Measurements from ENCODE around the gene WWC2. TPM values are rescaled to one million over a fixed set of nuclear protein-coding genes. Genes with fewer than 3 reads are reported as not detected.
"Not testable (repeated sequence)": the region's sequence is repeated elsewhere in the genome, so short reads cannot be mapped to it uniquely, and the experiment has no call there.

The WWC2 gene
- total RNA-seq, 1 donor: 1.1 TPM

- DNase-seq (ENCODE audit: low read depth in 2 of 3, low spot score in 2 of 3): no peak
Observed at GRCh38 chr4:183139972-183140570, 41.0 kb downstream of the WWC2 start.

- no peak for DNase-seq (ENCODE audit: low read depth in 2 of 3, low spot score in 2 of 3)
Observed at GRCh38 chr4:183140911-183141320, 41.9 kb downstream of the WWC2 start.

- peak in 2 of 3 donors; percentile 4 to 19 for DNase-seq (ENCODE audit: low read depth in 2 of 3, low spot score in 2 of 3)
Observed at GRCh38 chr4:183141997-183142396, 42.9 kb downstream of the WWC2 start.

GRCh38 chr4:183142571-183143550 lies 43.8 kb downstream of the WWC2 start:
- peak in 2 of 3 donors; percentile 7 to 40 for DNase-seq (ENCODE audit: low read depth in 2 of 3, low spot score in 2 of 3)

GRCh38 chr4:183144787-183145186 lies 45.7 kb downstream of the WWC2 start:
- DNase-seq (ENCODE audit: low read depth in 2 of 3, low spot score in 2 of 3): no peak

GRCh38 chr4:183145773-183146172 lies 46.7 kb downstream of the WWC2 start:
- no peak for DNase-seq (ENCODE audit: low read depth in 2 of 3, low spot score in 2 of 3)

GRCh38 chr4:183146478-183146877 lies 47.4 kb downstream of the WWC2 start:
- DNase-seq (ENCODE audit: low read depth in 2 of 3, low spot score in 2 of 3): no peak

- DNase-seq (ENCODE audit: low read depth in 2 of 3, low spot score in 2 of 3): no peak
Observed at GRCh38 chr4:183147196-183147595, 48.1 kb downstream of the WWC2 start.

- no peak for DNase-seq (ENCODE audit: low read depth in 2 of 3, low spot score in 2 of 3)
Observed at GRCh38 chr4:183147983-183148382, 48.9 kb downstream of the WWC2 start.

- DNase-seq (ENCODE audit: low read depth in 2 of 3, low spot score in 2 of 3): no peak
Observed at GRCh38 chr4:183149616-183150539, 50.8 kb downstream of the WWC2 start.

GRCh38 chr4:183150664-183151063 lies 51.6 kb downstream of the WWC2 start:
- DNase-seq (ENCODE audit: low read depth in 2 of 3, low spot score in 2 of 3): not testable (repeated sequence)

GRCh38 chr4:183152232-183152631 lies 53.2 kb downstream of the WWC2 start:
- DNase-seq (ENCODE audit: low read depth in 2 of 3, low spot score in 2 of 3): not testable (repeated sequence)

GRCh38 chr4:183153190-183153916 lies 54.3 kb downstream of the WWC2 start:
- no peak for DNase-seq (ENCODE audit: low read depth in 2 of 3, low spot score in 2 of 3)

GRCh38 chr4:183154701-183155391 lies 55.8 kb downstream of the WWC2 start:
- DNase-seq (ENCODE audit: low read depth in 2 of 3, low spot score in 2 of 3): no peak

- DNase-seq (ENCODE audit: low read depth in 2 of 3, low spot score in 2 of 3): no peak
Observed at GRCh38 chr4:183155450-183156184, 56.6 kb downstream of the WWC2 start.

- no peak for DNase-seq (ENCODE audit: low read depth in 2 of 3, low spot score in 2 of 3)
Observed at GRCh38 chr4:183157215-183157614, 58.2 kb downstream of the WWC2 start.

- DNase-seq (ENCODE audit: low read depth in 2 of 3, low spot score in 2 of 3): no peak
Observed at GRCh38 chr4:183158062-183158461, 59.0 kb downstream of the WWC2 start.

GRCh38 chr4:183161630-183162029 lies 62.6 kb downstream of the WWC2 start:
- no peak for DNase-seq (ENCODE audit: low read depth in 2 of 3, low spot score in 2 of 3)

- DNase-seq (ENCODE audit: low read depth in 2 of 3, low spot score in 2 of 3): no peak
Observed at GRCh38 chr4:183163135-183163534, 64.1 kb downstream of the WWC2 start.
